Measurements from ENCODE around the gene PWWP2A.
"Not testable (repeated sequence)": the region's sequence is repeated elsewhere in the genome, so short reads cannot be mapped to it uniquely, and the experiment has no call there.

The PWWP2A gene

GRCh38 chr5:160152287-160152686 lies 33.0 kb upstream of the PWWP2A start:
- no peak overlapping the region for H3K4me3 Mint-ChIP-seq

GRCh38 chr5:160151017-160151416 lies 31.8 kb upstream of the PWWP2A start:
- peaks cover 4% of the 10 kb centered on the region for H3K4me1 Mint-ChIP-seq (ENCODE audit: low read depth)
- no peaks in the 10 kb centered on the region for H3K9me3 Mint-ChIP-seq
- H3K27me3 Mint-ChIP-seq = no peaks in the 10 kb centered on the region
- H3K36me3 Mint-ChIP-seq (ENCODE audit: low read depth) = no peaks in the 10 kb centered on the region
- H3K27ac Mint-ChIP-seq = no peak overlapping the region
- H3K4me3 Mint-ChIP-seq = no peak overlapping the region

More at GRCh38 chr5:160152287-160152686, 33.0 kb upstream of the PWWP2A start:
- Mint-ChIP-seq H3K27ac (no peak overlapping the region), H3K4me1 (ENCODE audit: low read depth) (peaks cover 4% of the 10 kb centered on the region), H3K27me3 (no peaks in the 10 kb centered on the region), H3K36me3 (ENCODE audit: low read depth) (no peaks in the 10 kb centered on the region), H3K9me3 (no peaks in the 10 kb centered on the region)

DNA sequence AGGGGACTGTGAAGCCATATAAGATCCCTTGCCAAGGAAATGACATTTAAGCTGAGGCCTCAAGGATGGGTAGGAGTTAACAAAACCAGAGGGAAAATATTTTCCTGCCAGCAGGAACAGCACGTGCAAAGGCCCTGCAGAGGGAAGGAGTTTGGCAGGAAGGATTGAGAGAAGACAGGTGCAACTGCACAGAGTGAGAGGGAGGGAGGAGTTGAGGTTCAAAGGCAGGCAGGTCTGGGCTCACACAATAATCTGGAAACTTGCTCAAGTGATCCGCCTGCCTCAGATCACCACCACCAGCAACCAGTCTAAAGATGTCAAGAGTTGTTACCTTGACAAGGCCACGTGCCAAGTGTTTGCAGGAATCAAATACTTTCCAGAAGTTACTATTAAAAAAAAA lies 31.1 kb upstream of the PWWP2A start:
- H3K4me1 Mint-ChIP-seq (ENCODE audit: low read depth) = peaks cover 4% of the 10 kb centered on the region
- no peak overlapping the region for H3K27ac Mint-ChIP-seq
- H3K4me3 Mint-ChIP-seq = no peak overlapping the region
- H3K9me3 Mint-ChIP-seq = no peaks in the 10 kb centered on the region
- no peaks in the 10 kb centered on the region for H3K27me3 Mint-ChIP-seq
- no peaks in the 10 kb centered on the region for H3K36me3 Mint-ChIP-seq (ENCODE audit: low read depth)

DNA sequence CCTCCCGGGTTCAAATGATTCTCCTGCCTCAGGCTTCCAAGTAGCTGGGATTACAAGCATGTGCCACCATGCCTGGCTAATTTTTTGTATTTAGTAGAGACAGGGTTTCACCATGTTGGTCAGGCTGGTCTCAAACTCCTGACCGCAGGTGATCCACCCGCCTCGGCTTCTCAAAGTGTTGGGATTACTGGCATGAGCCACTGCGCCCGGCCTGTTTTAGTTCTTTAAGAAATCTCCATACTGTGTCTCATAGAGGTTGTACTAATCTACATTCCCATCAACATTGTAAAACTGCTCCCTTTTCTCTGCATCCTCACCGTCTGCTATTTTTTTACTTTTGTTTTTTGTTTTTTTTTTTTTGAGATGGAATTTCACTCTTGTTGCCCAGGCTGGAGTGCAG lies 25.2 kb upstream of the PWWP2A start:
- H3K9me3 Mint-ChIP-seq; H3K27ac Mint-ChIP-seq; H3K4me1 Mint-ChIP-seq (ENCODE audit: low read depth); H3K4me3 Mint-ChIP-seq; H3K27me3 Mint-ChIP-seq; H3K36me3 Mint-ChIP-seq (ENCODE audit: low read depth): not testable (repeated sequence)

GRCh38 chr5:160134332-160134731 lies 15.1 kb upstream of the PWWP2A start:
- Mint-ChIP-seq H3K27me3 (no peaks in the 10 kb centered on the region), H3K36me3 (ENCODE audit: low read depth) (no peaks in the 10 kb centered on the region), H3K4me1 (ENCODE audit: low read depth) (no peaks in the 10 kb centered on the region), H3K27ac (no peak overlapping the region), H3K4me3 (no peak overlapping the region), H3K9me3 (no peaks in the 10 kb centered on the region)

- Mint-ChIP-seq H3K27ac (no peak overlapping the region), H3K4me3 (no peak overlapping the region), H3K36me3 (ENCODE audit: low read depth) (no peaks in the 10 kb centered on the region), H3K27me3 (no peaks in the 10 kb centered on the region), H3K4me1 (ENCODE audit: low read depth) (no peaks in the 10 kb centered on the region), H3K9me3 (no peaks in the 10 kb centered on the region)
These were observed 14.7 kb upstream of the PWWP2A start for GRCh38 chr5:160133918-160134304.

GRCh38 chr5:160133071-160133917 lies 14.0 kb upstream of the PWWP2A start:
- Mint-ChIP-seq H3K4me1 (ENCODE audit: low read depth) (no peaks in the 10 kb centered on the region), H3K27me3 (no peaks in the 10 kb centered on the region), H3K36me3 (ENCODE audit: low read depth) (no peaks in the 10 kb centered on the region), H3K4me3 (no peak overlapping the region), H3K9me3 (no peaks in the 10 kb centered on the region), H3K27ac (no peak overlapping the region)

DNA sequence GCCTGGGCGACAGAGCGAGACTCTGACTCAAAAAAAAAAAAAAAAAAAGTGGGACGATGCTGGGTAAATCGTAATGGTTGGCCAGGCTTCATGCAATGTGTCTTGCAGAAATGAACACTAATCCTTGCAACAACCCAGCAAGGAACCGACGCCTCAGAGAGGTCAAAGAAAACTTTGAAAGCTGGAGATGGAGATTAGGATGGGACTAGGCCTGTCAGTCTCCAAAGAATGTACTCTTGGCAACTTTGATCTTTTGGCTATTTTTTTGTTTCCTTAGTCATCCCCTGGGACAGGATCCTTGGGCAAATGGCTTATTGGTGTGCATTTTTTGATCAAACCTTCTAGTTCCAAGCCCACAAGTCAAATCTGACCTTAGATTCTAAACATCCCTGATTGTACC lies 10.6 kb upstream of the PWWP2A start:
- H3K4me3 Mint-ChIP-seq = no peak overlapping the region
- no peaks in the 10 kb centered on the region for H3K9me3 Mint-ChIP-seq
- no peaks in the 10 kb centered on the region for H3K4me1 Mint-ChIP-seq (ENCODE audit: low read depth)
- H3K36me3 Mint-ChIP-seq (ENCODE audit: low read depth) = no peaks in the 10 kb centered on the region
- no peaks in the 10 kb centered on the region for H3K27me3 Mint-ChIP-seq
- H3K27ac Mint-ChIP-seq = no peak overlapping the region

- Mint-ChIP-seq H3K27me3 (no peaks in the 10 kb centered on the region), H3K4me3 (no peak overlapping the region), H3K27ac (no peak overlapping the region), H3K9me3 (no peaks in the 10 kb centered on the region), H3K4me1 (ENCODE audit: low read depth) (no peaks in the 10 kb centered on the region), H3K36me3 (ENCODE audit: low read depth) (no peaks in the 10 kb centered on the region)
These were observed 9.4 kb upstream of the PWWP2A start for GRCh38 chr5:160128632-160129031.

GRCh38 chr5:160119905-160120266 lies 636 bp upstream of the PWWP2A start:
- Mint-ChIP-seq H3K4me3 (peak overlapping the region; percentile 91), H3K9me3 (no peaks in the 10 kb centered on the region), H3K27ac (peak overlapping the region; percentile 95), H3K4me1 (ENCODE audit: low read depth) (peaks cover 26% of the 10 kb centered on the region), H3K27me3 (peaks cover 4% of the 10 kb centered on the region), H3K36me3 (ENCODE audit: low read depth) (peaks cover 9% of the 10 kb centered on the region)

DNA sequence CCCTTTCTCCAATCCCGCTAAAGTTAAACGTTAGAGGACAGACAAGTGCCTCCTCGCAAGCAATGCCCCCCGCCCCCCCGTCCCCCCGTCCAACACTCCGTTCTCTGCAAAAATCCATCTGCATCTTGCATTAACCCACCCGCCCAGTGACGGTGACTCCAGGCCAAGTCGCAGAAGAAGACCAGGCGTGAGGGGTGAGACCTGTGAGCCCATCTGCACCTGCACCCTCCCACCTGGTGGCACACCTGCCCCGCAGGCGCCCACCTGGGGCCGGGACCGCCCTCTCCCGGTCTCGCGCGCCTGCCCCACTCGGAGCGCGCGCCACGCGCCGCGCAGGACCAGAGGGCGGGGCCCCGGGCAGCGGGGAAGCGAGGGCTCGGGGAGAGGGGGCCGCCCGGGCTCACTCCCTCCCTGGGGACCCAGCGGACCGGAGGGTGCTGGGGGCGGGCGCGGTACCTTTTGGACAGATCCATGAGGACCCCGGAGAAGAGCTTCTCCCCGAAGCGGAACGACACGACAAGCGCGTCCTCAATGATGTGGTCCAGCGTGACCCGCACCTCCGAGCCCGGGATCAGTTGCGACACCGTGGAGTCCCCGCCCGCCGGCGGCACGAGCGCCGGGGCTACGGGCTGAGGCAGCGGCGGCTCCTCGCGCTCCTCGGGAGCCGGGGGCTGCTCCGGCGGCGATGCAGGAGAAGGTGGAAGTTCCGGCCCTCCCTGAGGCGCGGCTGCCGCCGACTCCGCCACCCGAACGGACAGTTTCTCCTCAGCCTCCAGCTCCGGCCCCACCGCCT lies 705 bp downstream of the PWWP2A start:
- H3K4me1 Mint-ChIP-seq (ENCODE audit: low read depth) = peaks cover 26% of the 10 kb centered on the region
- H3K27ac Mint-ChIP-seq = peak overlapping the region; percentile 52
- H3K27me3 Mint-ChIP-seq = peaks cover 4% of the 10 kb centered on the region
- H3K36me3 Mint-ChIP-seq (ENCODE audit: low read depth) = peaks cover 15% of the 10 kb centered on the region
- H3K9me3 Mint-ChIP-seq = no peaks in the 10 kb centered on the region
- peak overlapping the region; percentile 91 for H3K4me3 Mint-ChIP-seq

- no peak overlapping the region for H3K4me3 Mint-ChIP-seq
- no peaks in the 10 kb centered on the region for H3K27me3 Mint-ChIP-seq
- peaks cover 26% of the 10 kb centered on the region for H3K4me1 Mint-ChIP-seq (ENCODE audit: low read depth)
- no peak overlapping the region for H3K27ac Mint-ChIP-seq
- peaks cover 28% of the 10 kb centered on the region for H3K36me3 Mint-ChIP-seq (ENCODE audit: low read depth)
- no peaks in the 10 kb centered on the region for H3K9me3 Mint-ChIP-seq
These were observed 2.3 kb downstream of the PWWP2A start for GRCh38 chr5:160116991-160117390.

- Mint-ChIP-seq H3K36me3 (ENCODE audit: low read depth) (peaks cover 33% of the 10 kb centered on the region), H3K9me3 (no peaks in the 10 kb centered on the region), H3K27me3 (no peaks in the 10 kb centered on the region), H3K27ac (no peak overlapping the region), H3K4me3 (no peak overlapping the region), H3K4me1 (ENCODE audit: low read depth) (peaks cover 8% of the 10 kb centered on the region)
These were observed 11.1 kb downstream of the PWWP2A start for GRCh38 chr5:160108124-160108523.

GRCh38 chr5:160105686-160106360 lies 13.4 kb downstream of the PWWP2A start:
- no peak overlapping the region for H3K27ac Mint-ChIP-seq
- peaks cover 8% of the 10 kb centered on the region for H3K4me1 Mint-ChIP-seq (ENCODE audit: low read depth)
- peaks cover 36% of the 10 kb centered on the region for H3K36me3 Mint-ChIP-seq (ENCODE audit: low read depth)

DNA sequence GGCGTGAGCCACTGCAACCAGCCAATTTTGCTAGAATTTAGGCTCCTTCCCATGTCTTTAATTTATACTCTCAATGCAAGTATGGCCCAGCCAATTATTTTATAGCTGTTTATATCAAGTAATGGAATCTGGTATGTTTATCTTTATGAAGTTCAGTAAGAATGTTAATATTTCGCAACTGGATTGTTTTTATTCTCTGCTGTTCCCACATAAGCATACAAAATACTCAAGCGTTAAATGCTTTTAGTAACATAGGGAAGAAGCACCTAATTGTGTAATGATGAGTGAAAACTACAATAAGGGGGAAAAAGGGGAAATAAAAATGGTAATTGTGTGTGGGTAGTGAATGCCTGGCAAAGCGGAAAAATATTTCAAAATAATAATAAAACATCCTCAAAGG lies 21.3 kb downstream of the PWWP2A start:
- H3K4me3 Mint-ChIP-seq = no peak overlapping the region
- no peaks in the 10 kb centered on the region for H3K9me3 Mint-ChIP-seq
- H3K27me3 Mint-ChIP-seq = no peaks in the 10 kb centered on the region
- no peak overlapping the region for H3K27ac Mint-ChIP-seq
- H3K36me3 Mint-ChIP-seq (ENCODE audit: low read depth) = peaks cover 49% of the 10 kb centered on the region
- peaks cover 20% of the 10 kb centered on the region for H3K4me1 Mint-ChIP-seq (ENCODE audit: low read depth)

More at GRCh38 chr5:160105686-160106360, 13.4 kb downstream of the PWWP2A start:
- no peaks in the 10 kb centered on the region for H3K27me3 Mint-ChIP-seq
- H3K4me3 Mint-ChIP-seq = no peak overlapping the region
- no peaks in the 10 kb centered on the region for H3K9me3 Mint-ChIP-seq

Data from stimulated activated naive CD8-positive, alpha-beta T cell treated with anti-CD3 and anti-CD28 coated beads, Interleukin-15, Interleukin-2, amounts not matched to agents 100 ng/mL and 50 ng/mL, for 24 hours (primary cell).